ENCODE results near the gene CELF4.

GRCh38 chr18:37335409-37335736, 230.2 kb downstream of the CELF4 start:
- no peak for TF ChIP-seq EZH2 (IDR thresholded peaks at IDR 0.05; ENCODE audit: borderline replicate concordance, control insufficient read depth, low read depth, low read length)
- TF ChIP-seq CREM (IDR thresholded peaks at IDR 0.05; ENCODE audit: low read depth), result no peak
- no peak for TF ChIP-seq MXI1 (IDR thresholded peaks at IDR 0.05; ENCODE audit: low read depth, low read length)
- TF ChIP-seq CTCF (IDR thresholded peaks at IDR 0.05 in 2 of 3, conservative IDR thresholded peaks at IDR 0.05 in 1 of 3; ENCODE audit: control insufficient read depth in 2 of 3, extremely low read depth in 1 of 3, insufficient read depth in 1 of 3, low read depth in 3 of 3, low read length in 3 of 3), result no peak
- no peak for TF ChIP-seq MTA3 (IDR thresholded peaks at IDR 0.05; ENCODE audit: borderline replicate concordance, low read length)
- TF ChIP-seq HDGF (IDR thresholded peaks at IDR 0.05), result no peak
- TF ChIP-seq POLR2A (IDR thresholded peaks at IDR 0.05; ENCODE audit: low read depth, low read length), result no peak
- TF ChIP-seq PRDM15 (CRISPR knock-in tag; IDR thresholded peaks at IDR 0.05), result no peak
- no peak for TF ChIP-seq MAX (IDR thresholded peaks at IDR 0.05; ENCODE audit: low read depth, low read length)
- TF ChIP-seq TARDBP (IDR thresholded peaks at IDR 0.05; ENCODE audit: borderline replicate concordance), result no peak
- no peak for TF ChIP-seq RFX5 (IDR thresholded peaks at IDR 0.05; ENCODE audit: low read depth, low read length)
- TF ChIP-seq ZZZ3 (IDR thresholded peaks at IDR 0.05; ENCODE audit: control insufficient read depth, insufficient read length, low read depth), result no peak

All from GM12878 (cell line).